Mucosa of descending colon (tissue), 3 donors: Measurements from ENCODE around the gene DCLK1. TPM values are rescaled to one million over a fixed set of nuclear protein-coding genes. Genes with fewer than 3 reads are reported as not detected.

ENCODE experiments used
- ATAC-seq: fragments of 200-7000 bp; cut with Tn5 transposase; one replicate; pipeline ENCODE4 v1.9.1; 2020; ENCODE audit warnings: mild to moderate bottlenecking, moderate library complexity
- DNase-seq, 3 donors: peaks; one replicate each; pipeline ENCODE4 v3.0.0-alpha.2; 2020
- H3K36me3 ChIP-seq: fragments of 200-600 bp; one replicate; pipeline ENCODE4 v1.8.0; 2021; ENCODE audit warnings: low read depth, mild to moderate bottlenecking
- H3K4me1 ChIP-seq: fragments of 200-600 bp; one replicate; pipeline ENCODE4 v1.8.0; 2021; ENCODE audit warnings: low read depth, mild to moderate bottlenecking
- H3K4me3 ChIP-seq: fragments of 200-600 bp; one replicate; pipeline ENCODE4 v1.8.0; 2021; ENCODE audit warnings: mild to moderate bottlenecking
- H3K9me3 ChIP-seq: fragments of 200-600 bp; one replicate; pipeline ENCODE4 v1.8.0; 2021; ENCODE audit warnings: mild to moderate bottlenecking
- CTCF ChIP-seq: fragments of 200-600 bp; IDR thresholded peaks from one replicate; pipeline ENCODE4 v1.8.0; 2022; ENCODE audit warnings: antibody characterized with exemption, mild to moderate bottlenecking
- intact Hi-C, 2 donors: fragments of 100-400 bp; cut with DNase I in 1 of 2; cut with micrococcal nuclease in 1 of 2; formaldehyde crosslinking; loops; one replicate each; pipeline versions ENCODE4 v1.11.0 to v1.11.1; 2022; cut with DNase I, micrococcal nuclease
- total RNA-seq, 3 donors: library from RNA; stranded (reverse); fragmentation: NEBNext Ultra II Directional in 2 of 3; extraction: Animal tissue kit (Norgen Biotek cat#: 25700) in 2 of 3; gene quantifications; one replicate each; pipeline versions ENCODE4 v1.2.1 to v1.2.4, GENCODE V29; 2021 to 2023
- donor health status: DM: no; HTN: no; CAD: no; lungs with moderate emphysema.
- donor health status: DM: no; HTN: no; CAD: no.
- donor health status: DM: no; HTN: yes; CAD: no.

The DCLK1 gene
- total RNA-seq, 3 donors from 2014 or later, result 2.6 to 17.9 (median 12.7) TPM

- Histone ChIP-seq H3K36me3 (no peaks in the 10 kb centered on the region), H3K9me3 (no peaks in the 10 kb centered on the region), H3K4me3 (no peak overlapping the region), H3K4me1 (no peaks in the 10 kb centered on the region)
- intact Hi-C loops, result no loop called here
- ATAC-seq (no peak), DNase-seq (no peak)
- no peak for TF ChIP-seq CTCF
Observed at GRCh38 chr13:35936246-35936978, 194.8 kb downstream of the DCLK1 start.

DNA sequence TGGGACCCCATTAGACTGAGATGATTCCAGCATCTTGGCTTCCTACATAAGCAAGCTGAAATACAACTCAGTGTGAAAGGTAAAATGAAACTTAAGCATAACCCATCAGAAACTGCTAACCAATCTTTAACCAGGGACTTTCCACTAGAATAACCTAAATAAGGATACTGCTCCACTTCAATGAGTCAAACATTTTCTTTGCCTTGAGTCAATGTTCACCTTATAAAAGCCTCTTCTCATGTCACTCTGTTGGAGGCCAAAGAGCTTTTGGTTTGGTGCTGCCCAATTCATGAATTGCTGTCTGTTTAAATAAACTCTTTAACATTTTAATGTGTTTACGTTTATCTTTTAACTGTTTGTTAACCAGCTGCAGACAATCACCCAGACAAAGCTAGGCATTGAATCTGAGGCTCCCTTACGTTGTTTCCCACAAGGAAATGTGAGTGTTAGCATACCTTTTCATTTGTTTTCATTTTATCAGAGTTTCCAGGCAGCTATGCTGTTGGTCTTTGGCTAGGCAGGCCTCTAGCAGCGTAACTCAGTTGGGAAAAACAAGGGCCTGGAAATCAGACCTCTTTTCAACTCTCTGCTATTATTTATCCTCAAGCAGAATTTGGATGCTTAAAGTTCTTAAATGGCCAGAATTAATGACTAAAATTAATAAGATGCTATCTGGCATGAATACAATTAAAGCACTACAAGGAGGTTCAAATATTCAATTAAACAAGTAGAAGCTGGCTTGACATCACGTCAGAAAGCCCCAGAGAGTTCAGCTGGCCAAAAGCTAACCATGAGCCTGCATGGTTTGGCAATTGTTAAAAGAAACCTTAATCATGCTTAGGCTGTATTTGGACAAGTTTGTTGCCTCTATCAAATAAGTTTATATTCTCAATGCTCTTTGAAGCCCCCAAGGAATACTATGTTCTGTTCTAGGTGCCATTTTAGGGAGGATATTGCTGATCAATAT is 200.2 kb downstream of the DCLK1 start:
- no peak overlapping the region for H3K4me3 ChIP-seq
- intact Hi-C loops, result no loop called here
- DNase-seq (no peak), ATAC-seq (no peak)
- H3K9me3 ChIP-seq, result no peaks in the 10 kb centered on the region
- H3K36me3 ChIP-seq, result no peaks in the 10 kb centered on the region
- no peak for TF ChIP-seq CTCF
- H3K4me1 ChIP-seq, result no peaks in the 10 kb centered on the region

- TF ChIP-seq CTCF, result no peak
- no peaks in the 10 kb centered on the region for H3K4me1 ChIP-seq
- H3K36me3 ChIP-seq, result no peaks in the 10 kb centered on the region
- intact Hi-C loops, result no loop called here
- DNase-seq (peak in 1 of 3 donors; percentile 9), ATAC-seq (no peak)
- H3K4me3 ChIP-seq, result no peak overlapping the region
- H3K9me3 ChIP-seq, result no peaks in the 10 kb centered on the region
Observed at GRCh38 chr13:35927567-35928021, 203.6 kb downstream of the DCLK1 start.

- DNase-seq (no peak), ATAC-seq (no peak)
- TF ChIP-seq CTCF, result no peak
- H3K4me3 ChIP-seq, result no peak overlapping the region
- no peaks in the 10 kb centered on the region for H3K4me1 ChIP-seq
- H3K36me3 ChIP-seq, result no peaks in the 10 kb centered on the region
- intact Hi-C loops, result no loop called here
- H3K9me3 ChIP-seq, result no peaks in the 10 kb centered on the region
Observed at GRCh38 chr13:35926859-35927530, 204.2 kb downstream of the DCLK1 start.

DNA sequence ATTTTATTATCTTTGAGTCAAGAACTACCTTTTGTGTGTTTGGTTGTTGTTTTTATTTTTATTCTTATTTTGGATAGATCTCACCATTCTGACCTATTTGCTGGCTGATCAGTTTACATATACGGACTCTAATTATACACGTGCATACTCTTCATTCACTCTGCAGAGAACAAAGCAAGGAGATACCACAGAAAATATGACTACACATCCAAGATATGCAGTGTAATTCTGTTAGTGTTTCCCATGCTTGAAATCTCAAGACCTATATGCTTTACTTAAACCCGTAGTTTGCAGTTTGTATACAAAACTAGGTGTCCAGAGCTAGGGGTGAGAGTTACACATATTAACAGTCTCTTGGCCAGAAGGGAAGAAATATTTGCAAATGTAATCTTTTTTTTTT is 205.5 kb downstream of the DCLK1 start:
- no peak for TF ChIP-seq CTCF
- no peak overlapping the region for H3K4me3 ChIP-seq
- H3K36me3 ChIP-seq, result no peaks in the 10 kb centered on the region
- no peaks in the 10 kb centered on the region for H3K9me3 ChIP-seq
- ATAC-seq, result no peak
- no peak for DNase-seq
- intact Hi-C loops, result no loop called here
- H3K4me1 ChIP-seq, result no peaks in the 10 kb centered on the region
